Measurements from ENCODE around the gene PPP1R1C. TPM values are rescaled to one million over a fixed set of nuclear protein-coding genes. Genes with fewer than 3 reads are reported as not detected.

The PPP1R1C gene
- total and polyA plus RNA-seq, 2 donors (not counting 1 experiment from before 2014, with no cell fraction given), result not detected

DNA sequence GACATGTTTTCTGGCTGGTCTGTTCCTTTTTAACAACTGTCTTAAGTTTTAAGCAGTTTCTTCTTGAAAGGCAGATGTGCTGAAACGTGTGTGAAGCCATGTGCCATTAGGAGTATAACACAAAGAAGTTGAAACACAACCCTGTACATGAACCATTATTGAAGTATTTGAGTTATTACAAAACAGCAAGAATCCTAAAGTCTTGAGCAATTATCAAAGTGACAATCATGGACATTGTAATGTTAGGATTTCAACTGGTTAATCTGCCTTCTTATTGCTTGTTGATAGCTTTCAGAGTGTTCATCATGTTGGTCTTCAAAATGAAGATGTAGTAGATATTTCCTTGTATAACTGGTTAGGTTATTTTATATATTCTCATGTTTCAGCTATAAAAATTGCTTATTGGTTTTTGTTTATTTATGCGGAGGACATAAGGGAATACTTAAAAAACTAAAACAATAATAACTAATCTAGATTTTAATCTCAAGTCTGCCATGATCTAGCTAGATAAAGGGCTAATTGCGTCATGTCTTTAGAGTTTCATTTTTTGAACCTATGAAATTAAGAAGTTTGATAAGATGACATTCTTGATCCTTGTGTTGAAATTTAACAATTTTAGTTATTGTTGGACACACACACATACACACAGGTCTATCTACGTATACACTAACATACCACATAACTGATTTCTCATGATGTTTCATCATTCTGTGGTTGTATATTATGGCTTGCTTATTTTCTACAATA is 21.1 kb downstream of the PPP1R1C start:
- H3K27me3 Mint-ChIP-seq, result peaks cover 8% of the 10 kb centered on the region

DNA sequence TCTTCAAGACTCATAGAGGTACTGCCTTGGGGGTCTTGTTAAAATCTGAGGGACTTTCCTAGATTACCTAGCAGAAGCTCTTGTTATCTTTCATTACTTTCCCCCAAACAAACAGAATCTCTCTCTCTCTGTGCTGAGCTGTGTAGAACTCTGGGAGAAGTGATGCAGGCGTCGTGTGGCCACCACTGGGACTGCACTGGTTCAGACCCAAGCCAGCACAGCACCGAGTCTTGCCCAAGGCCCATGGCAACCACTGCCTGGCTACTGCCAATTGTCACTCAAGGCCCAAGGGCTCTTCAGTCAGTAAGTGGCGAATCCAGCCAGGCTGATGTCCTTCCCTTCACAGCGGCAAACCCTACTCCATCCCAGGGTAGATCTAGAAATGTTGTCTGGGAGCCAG is 28.6 kb downstream of the PPP1R1C start:
- no peak overlapping the region for H3K4me2 ChIP-seq (replicated peaks; ENCODE audit: low read depth, low read length, poor library complexity, severe bottlenecking)
- H3K9me3 ChIP-seq (ENCODE audit: control extremely low read depth in 1 of 3, control insufficient read depth in 2 of 3, insufficient read depth in 1 of 3, low read length in 2 of 3), result peaks cover 0 to 8% (median 1%) of the 10 kb centered on the region in 3 donors
- TF ChIP-seq, protein P1, sequence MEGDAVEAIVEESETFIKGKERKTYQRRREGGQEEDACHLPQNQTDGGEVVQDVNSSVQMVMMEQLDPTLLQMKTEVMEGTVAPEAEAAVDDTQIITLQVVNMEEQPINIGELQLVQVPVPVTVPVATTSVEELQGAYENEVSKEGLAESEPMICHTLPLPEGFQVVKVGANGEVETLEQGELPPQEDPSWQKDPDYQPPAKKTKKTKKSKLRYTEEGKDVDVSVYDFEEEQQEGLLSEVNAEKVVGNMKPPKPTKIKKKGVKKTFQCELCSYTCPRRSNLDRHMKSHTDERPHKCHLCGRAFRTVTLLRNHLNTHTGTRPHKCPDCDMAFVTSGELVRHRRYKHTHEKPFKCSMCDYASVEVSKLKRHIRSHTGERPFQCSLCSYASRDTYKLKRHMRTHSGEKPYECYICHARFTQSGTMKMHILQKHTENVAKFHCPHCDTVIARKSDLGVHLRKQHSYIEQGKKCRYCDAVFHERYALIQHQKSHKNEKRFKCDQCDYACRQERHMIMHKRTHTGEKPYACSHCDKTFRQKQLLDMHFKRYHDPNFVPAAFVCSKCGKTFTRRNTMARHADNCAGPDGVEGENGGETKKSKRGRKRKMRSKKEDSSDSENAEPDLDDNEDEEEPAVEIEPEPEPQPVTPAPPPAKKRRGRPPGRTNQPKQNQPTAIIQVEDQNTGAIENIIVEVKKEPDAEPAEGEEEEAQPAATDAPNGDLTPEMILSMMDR (IDR thresholded peaks at IDR 0.05), result no peak
- TF ChIP-seq EZH2 (IDR thresholded peaks at IDR 0.05; ENCODE audit: borderline replicate concordance, insufficient read depth, low read depth, low read length, poor library complexity, severe bottlenecking), result no peak
- H3K27me3 ChIP-seq (replicated peaks in 1 of 4; ENCODE audit: control extremely low read depth in 1 of 4, control insufficient read depth in 3 of 4, insufficient read depth in 4 of 4, low read length in 3 of 4), result no peaks in the 10 kb centered on the region
- H4K20me1 ChIP-seq (ENCODE audit: control insufficient read depth, insufficient read depth, low read length, poor library complexity, severe bottlenecking), result no peaks in the 10 kb centered on the region
- H3K4me1 ChIP-seq (ENCODE audit: control insufficient read depth in 2 of 2, insufficient read depth in 2 of 2, low read length in 2 of 2), result no peaks in the 10 kb centered on the region
- intact Hi-C loops (cut with micrococcal nuclease), result no loop called here
- no peak overlapping the region for H3K27ac ChIP-seq (ENCODE audit: low read length in 2 of 2)
- no peak overlapping the region for H3K9ac ChIP-seq (ENCODE audit: low read length)
- no peak for DNase-seq
- Mint-ChIP-seq H3K9me3 (ENCODE audit: insufficient read depth) (peaks cover 16% of the 10 kb centered on the region), H3K27me3 (peaks cover 18% of the 10 kb centered on the region), H3K4me3 (no peak overlapping the region), H3K27ac (no peak overlapping the region), H3K4me1 (no peaks in the 10 kb centered on the region)
- CTCF ChIA-PET, result no interaction called here
- H3K79me2 ChIP-seq (ENCODE audit: control insufficient read depth, insufficient read depth, low read length), result no peaks in the 10 kb centered on the region
- H3K36me3 ChIP-seq (replicated peaks in 1 of 2; ENCODE audit: control extremely low read depth in 1 of 2, control insufficient read depth in 1 of 2, extremely low read depth in 1 of 2, insufficient read depth in 2 of 2, low read length in 1 of 2), result no peaks in the 10 kb centered on the region
- POLR2A ChIA-PET, result no interaction called here
- ATAC-seq (ENCODE audit: low read depth), result no peak
- no peak overlapping the region for H2AFZ ChIP-seq (ENCODE audit: insufficient read depth, low read depth, low read length, poor library complexity, severe bottlenecking)
- no peak overlapping the region for H3K4me3 ChIP-seq (ENCODE audit: control extremely low read depth in 1 of 5, extremely low read depth in 1 of 5, insufficient read depth in 1 of 5, low read depth in 2 of 5, low read length in 4 of 5)
- 92% methylated on average over 5 of the region's 5 CpGs for WGBS (ENCODE audit: insufficient coverage)

More for the DNA sequence above, 21.1 kb downstream of the PPP1R1C start:
- no CpG with 5 or more reads among the region's 4 CpGs for WGBS (ENCODE audit: insufficient coverage)
- Histone ChIP-seq H3K4me2 (replicated peaks; ENCODE audit: low read depth, low read length, poor library complexity, severe bottlenecking) (no peak overlapping the region), H4K20me1 (ENCODE audit: control insufficient read depth, insufficient read depth, low read length, poor library complexity, severe bottlenecking) (no peaks in the 10 kb centered on the region), H3K27me3 (replicated peaks in 1 of 4; ENCODE audit: control extremely low read depth in 1 of 4, control insufficient read depth in 3 of 4, insufficient read depth in 4 of 4, low read length in 3 of 4) (no peaks in the 10 kb centered on the region), H3K4me1 (ENCODE audit: control insufficient read depth in 2 of 2, insufficient read depth in 2 of 2, low read length in 2 of 2) (no peaks in the 10 kb centered on the region), H3K27ac (ENCODE audit: low read length in 2 of 2) (no peak overlapping the region), H3K9me3 (ENCODE audit: control extremely low read depth in 1 of 3, control insufficient read depth in 2 of 3, insufficient read depth in 1 of 3, low read length in 2 of 3) (peaks cover 0 to 1% (median 0%) of the 10 kb centered on the region in 3 donors), H3K9ac (ENCODE audit: low read length) (no peak overlapping the region), H2AFZ (ENCODE audit: insufficient read depth, low read depth, low read length, poor library complexity, severe bottlenecking) (no peak overlapping the region), H3K4me3 (ENCODE audit: control extremely low read depth in 1 of 5, extremely low read depth in 1 of 5, insufficient read depth in 1 of 5, low read depth in 2 of 5, low read length in 4 of 5) (no peak overlapping the region), H3K36me3 (replicated peaks in 1 of 2; ENCODE audit: control extremely low read depth in 1 of 2, control insufficient read depth in 1 of 2, extremely low read depth in 1 of 2, insufficient read depth in 2 of 2, low read length in 1 of 2) (no peaks in the 10 kb centered on the region), H3K79me2 (ENCODE audit: control insufficient read depth, insufficient read depth, low read length) (no peaks in the 10 kb centered on the region)
- DNase-seq (no peak), ATAC-seq (ENCODE audit: low read depth) (no peak)
- no peaks in the 10 kb centered on the region for H3K4me1 Mint-ChIP-seq
- peaks cover 2% of the 10 kb centered on the region for H3K9me3 Mint-ChIP-seq (ENCODE audit: insufficient read depth)
- no peak overlapping the region for H3K27ac Mint-ChIP-seq
- ChIA-PET POLR2A (no interaction called here), CTCF (no interaction called here)
- intact Hi-C loops (cut with micrococcal nuclease), result no loop called here
- TF ChIP-seq, protein P1 (IDR thresholded peaks at IDR 0.05), result no peak
- no peak for TF ChIP-seq EZH2 (IDR thresholded peaks at IDR 0.05; ENCODE audit: borderline replicate concordance, insufficient read depth, low read depth, low read length, poor library complexity, severe bottlenecking)
- H3K4me3 Mint-ChIP-seq, result no peak overlapping the region
